ENCODE measurements around the gene HAP1.
A peak's percentile ranks its signal among the peaks of the same experiment; 100 is the strongest.
"Not testable (repeated sequence)": the region's sequence is repeated elsewhere in the genome, so short reads cannot be mapped to it uniquely, and the experiment has no call there.

The HAP1 gene

DNA sequence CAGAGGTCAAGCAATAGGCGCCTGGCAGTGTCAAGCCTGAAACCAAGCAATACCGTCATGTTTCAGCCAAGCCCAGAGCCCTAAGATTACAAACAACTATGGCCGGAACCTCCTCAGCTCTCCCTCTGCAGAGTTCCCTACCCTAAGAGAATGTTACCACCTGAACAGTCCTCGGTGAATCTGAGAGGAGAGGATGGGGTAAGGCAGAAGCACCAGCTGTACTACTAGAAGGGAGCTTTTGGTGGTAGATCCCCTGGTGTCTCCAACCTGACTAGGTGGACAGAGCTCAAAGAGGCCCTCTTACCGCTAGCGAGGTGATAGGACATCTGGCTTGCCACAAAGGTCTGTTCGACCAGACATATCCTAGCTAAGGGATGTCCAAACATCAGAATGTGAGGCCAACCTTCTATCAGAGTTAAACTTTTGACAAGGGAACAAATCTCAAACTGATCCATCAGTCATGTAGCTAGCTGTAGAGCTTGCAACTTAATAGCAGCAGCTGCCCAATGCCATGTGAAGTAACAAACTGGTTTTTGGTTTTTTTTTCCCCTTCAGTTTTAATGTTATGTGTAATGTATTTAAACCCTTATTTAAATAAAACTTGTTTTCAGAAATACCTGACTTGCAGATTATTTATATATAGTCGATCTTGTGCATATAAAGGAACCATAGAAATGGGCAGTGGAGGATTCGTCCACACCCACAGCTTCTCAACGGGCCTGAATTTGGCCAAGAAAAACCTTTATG, 43.2 kb downstream of the HAP1 start:
- no peak for DNase-seq (ENCODE audit: low read depth in 2 of 3, low spot score in 1 of 3)

DNA sequence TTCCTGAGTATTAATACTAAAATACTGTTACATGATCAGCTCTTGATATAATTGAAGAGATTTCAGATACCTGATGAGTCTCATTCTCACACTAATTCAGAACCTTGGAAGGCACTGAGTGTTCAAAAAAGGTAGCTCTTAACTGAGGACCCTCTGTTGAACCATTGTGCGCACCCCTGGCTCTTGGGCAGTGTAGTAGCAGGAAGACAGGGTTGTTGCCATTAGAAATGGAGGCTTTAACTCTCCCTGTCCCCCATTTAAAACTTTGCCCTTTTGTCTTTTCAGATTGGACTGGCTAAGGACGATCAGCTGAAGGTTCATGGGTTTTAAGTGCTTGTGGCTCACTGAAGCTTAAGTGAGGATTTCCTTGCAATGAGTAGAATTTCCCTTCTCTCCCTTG, 43.9 kb downstream of the HAP1 start:
- no peak for DNase-seq (ENCODE audit: low read depth in 2 of 3, low spot score in 1 of 3)

DNA sequence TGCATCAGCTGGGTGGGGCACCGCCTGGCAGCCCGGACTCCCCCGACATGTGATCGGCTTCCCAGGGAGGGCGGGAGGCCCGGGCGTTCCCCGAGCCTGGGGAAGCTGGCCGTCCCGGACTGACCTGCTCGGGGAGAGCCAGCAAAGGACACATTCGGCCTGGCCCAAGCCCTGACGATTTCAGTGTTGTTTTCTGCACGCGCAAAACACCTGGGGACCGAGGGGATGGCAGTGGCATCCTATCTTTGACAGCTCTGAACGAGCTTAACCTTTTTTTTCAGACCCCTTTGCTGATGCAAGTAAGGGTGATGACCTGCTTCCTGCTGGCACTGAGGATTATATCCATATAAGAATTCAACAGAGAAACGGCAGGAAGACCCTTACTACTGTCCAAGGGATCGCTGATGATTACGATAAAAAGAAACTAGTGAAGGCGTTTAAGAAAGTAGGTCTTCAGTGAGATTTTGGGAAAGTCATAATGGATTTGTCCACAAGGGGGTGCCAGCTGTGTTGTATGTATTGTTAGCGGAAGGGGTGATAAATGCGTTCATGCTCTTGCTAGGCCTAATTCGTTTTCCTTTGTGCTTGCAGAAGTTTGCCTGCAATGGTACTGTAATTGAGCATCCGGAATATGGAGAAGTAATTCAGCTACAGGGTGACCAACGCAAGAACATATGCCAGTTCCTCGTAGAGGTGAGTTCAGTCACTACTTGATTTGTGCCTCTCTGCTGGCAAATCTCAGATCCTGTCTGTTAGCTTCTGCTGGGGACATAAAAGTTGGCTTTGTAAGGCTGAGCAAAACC, 44.7 kb downstream of the HAP1 start:
- peak in 2 of 3 donors; percentile 34 to 83 for DNase-seq (ENCODE audit: low read depth in 2 of 3, low spot score in 1 of 3)

DNA sequence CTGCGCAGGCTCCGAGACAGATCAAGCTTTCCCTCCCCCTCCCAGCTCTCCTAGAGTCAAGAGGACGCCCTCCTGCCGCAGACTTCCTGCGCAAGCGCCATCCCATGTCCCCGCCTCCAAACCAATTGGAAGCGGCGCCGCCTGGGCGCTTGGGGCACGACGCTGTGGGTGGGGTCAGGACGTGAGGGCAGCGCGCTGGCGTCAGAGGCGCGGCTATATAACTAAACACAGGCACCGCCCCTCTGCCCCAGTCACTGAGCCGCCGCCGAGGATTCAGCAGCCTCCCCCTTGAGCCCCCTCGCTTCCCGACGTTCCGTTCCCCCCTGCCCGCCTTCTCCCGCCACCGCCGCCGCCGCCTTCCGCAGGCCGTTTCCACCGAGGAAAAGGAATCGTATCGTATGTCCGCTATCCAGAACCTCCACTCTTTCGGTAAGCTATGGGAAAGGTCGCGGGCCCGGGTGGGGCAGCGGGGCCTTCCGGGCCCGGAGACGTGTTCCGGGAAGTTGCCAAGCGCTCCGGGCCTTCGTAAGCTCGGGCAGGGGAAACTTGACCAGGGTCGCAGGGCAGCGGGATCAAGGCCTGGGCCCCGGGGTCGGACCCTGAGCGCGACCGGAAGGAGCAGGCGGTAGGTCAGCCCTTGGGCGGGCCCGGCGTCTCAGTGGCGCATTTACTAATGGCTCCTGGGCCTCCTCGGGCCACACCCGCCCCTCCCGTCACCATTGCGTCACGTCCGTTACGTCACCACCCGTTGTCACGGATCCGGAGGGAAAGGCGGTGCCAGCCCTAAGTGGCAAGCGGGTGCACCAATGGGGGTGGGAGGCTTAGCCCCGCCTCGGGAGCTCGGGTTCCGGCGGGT, 45.6 kb downstream of the HAP1 start, which contains the start of gene EIF1:
Gene EIF1 (plus strand): TSS at position 245 of the 856 bp plus-strand sequence. CDS start 154 bp downstream, at position 399.
- DNase-seq (ENCODE audit: low read depth in 2 of 3, low spot score in 1 of 3): peak; percentile 100

DNA sequence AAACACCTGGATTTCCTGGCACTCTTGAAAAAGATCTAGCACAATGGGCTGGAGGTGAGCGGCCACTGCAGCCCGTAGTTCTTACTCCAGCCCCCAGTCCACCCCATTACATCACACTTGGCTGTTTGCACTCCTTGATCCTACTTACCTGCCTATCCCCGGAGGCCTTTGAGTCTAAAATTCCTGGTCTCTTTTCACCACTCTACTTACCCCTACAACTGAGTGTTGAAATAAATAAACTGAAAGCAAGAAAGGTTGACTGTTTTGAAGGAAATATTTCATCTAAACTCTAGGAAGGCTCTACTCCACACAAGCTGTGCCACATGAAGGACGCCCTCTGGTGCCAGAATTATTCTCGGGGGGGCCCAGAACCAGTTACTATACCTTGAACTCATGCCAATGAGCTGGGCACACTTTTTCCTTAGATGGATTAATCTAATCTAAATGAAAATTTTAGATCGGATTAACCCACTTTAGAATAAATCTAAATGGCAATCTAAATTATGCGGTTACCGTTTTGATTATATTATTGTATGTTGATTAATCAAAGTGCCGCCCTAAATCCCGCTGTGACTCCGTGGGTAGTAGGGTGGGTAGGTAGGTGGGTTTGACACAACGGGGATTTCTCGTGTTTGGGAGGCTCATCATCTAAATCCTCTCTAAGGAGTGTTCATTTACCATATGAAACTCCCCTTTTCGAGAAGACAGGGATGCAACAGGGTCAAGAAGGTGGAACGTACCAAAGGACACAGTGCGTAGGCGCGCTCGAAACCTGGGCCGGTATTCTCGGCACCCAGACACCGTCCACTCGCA, 46.4 kb downstream of the HAP1 start:
- DNase-seq (ENCODE audit: low read depth in 2 of 3, low spot score in 1 of 3): peak in 1 of 3 donors; percentile 53

DNA sequence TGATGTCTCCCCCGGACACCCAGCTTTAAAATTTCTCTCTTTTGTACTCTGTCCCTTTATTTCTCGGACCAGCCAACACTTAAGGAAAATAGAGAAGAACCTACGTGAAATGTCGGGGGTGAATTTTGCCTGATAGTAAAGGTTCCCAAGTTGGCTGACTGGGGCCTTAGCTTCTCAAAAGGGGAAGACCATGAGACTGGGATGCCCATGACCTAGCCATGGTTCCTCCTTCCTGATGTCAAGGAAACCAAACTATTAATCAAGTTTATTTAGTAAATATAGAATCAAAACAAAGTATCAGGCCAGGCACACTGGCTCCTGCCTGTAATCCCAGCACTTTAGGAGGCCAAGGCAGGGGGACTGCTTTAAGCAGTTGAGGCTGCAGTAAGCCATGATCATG, 48.2 kb downstream of the HAP1 start:
- DNase-seq (ENCODE audit: low read depth in 2 of 3, low spot score in 1 of 3): no peak

DNA sequence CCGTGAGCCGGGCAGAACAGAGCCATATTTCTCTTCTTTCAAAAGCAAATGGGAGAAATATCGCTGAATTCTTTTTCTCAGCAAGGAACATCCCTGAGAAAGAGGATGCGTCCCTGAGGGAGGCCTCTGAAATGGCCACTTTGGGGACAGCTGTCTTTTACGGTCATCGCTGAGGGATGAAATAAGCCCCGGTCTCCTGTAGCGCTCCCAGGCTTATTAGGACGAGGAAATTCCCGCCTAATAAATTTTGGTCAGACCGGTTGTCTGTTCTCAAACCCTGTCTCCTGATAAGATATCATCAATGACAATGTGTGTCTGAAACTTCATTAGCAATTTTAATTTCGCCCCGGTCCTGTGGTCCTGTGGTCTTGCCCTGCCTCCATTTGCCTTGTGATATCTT, 48.7 kb downstream of the HAP1 start:
- DNase-seq (ENCODE audit: low read depth in 2 of 3, low spot score in 1 of 3): not testable (repeated sequence)

DNA sequence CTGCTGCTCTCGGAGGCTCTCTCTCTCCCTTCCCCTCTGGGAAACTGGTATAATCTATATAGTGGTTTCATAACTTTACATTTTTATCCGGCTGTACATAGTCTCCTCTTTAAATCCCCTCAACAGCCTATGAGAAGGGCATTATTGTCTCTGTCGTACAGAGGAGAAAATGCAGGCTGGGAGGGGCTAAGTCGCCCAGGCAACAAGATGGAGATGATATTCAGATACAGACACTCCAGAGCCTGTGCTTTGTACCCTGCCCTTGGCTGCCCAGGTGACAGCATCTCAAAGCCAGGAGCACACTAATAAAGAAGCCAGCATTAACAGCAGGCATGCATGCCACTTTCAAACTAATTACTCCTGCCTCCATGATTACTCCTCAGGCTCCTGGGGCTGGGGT, 50.4 kb downstream of the HAP1 start:
- no peak for DNase-seq (ENCODE audit: low read depth in 2 of 3, low spot score in 1 of 3)

DNA sequence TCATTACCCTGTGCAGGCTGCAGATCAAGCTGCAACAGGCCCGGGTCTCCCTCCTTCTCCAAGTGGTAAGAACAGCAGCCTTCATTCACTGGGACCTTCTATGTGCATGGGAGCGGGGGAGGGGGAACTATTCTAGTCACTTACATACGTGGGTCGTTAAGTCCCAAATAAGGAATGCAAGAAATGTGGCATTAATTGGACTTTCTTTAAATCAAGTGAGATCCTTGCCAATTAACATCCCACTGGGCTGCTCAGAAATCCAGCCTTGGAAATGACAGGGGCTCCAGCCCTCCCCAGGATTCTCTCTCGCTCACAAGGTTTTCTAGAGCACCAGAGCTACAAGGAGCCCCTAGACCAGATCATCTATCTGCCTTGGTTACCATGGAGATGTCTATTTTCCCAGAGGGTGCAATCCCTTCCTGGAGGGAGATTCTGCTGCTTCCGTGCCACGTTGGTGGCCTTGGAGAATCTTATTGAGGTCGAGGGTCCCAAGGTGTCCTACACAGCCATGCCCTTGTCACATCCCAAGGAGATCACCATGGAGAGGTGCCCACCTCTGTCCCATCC, 50.9 kb downstream of the HAP1 start:
- DNase-seq (ENCODE audit: low read depth in 2 of 3, low spot score in 1 of 3): no peak

DNA sequence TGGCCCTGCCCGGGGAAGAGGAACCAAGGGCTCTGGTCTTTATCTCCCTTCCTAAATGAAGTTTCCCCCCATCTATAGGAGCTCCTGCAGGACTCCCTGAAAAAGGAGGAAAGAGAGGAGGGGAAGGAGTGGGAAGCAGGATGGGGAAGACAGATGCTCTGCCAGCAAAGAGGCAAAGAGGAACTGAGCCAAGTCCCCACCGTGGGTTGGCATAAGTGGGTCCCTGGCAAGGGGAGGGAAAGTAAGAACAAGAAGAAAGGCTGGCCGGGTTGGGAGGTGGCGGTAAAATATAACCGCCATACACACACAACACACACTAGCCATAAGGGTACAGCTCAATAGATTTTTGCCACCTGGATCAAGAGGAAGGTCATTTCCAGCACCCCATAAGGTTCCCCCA, 51.8 kb downstream of the HAP1 start:
- no peak for DNase-seq (ENCODE audit: low read depth in 2 of 3, low spot score in 1 of 3)

DNA sequence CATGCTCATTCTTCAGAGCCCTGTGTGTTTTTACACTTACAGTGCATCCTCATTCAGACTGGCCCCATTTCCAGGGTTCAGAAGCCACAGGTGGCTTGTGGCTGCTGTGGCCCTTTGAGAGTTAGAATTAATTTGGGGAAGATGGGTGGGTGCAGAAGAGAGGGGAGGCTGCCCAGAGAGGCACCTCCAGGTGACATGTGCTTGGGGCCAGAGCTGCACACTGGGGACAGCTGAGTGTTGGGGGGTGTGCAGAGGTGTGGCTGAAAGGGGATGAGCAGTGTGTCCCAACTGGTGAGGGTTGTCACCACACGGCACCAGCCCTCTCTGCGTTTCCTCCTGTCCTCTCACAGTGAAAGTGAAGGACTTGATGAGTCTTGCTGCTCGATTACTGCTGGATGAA, 52.7 kb downstream of the HAP1 start:
- no peak for DNase-seq (ENCODE audit: low read depth in 2 of 3, low spot score in 1 of 3)

DNA sequence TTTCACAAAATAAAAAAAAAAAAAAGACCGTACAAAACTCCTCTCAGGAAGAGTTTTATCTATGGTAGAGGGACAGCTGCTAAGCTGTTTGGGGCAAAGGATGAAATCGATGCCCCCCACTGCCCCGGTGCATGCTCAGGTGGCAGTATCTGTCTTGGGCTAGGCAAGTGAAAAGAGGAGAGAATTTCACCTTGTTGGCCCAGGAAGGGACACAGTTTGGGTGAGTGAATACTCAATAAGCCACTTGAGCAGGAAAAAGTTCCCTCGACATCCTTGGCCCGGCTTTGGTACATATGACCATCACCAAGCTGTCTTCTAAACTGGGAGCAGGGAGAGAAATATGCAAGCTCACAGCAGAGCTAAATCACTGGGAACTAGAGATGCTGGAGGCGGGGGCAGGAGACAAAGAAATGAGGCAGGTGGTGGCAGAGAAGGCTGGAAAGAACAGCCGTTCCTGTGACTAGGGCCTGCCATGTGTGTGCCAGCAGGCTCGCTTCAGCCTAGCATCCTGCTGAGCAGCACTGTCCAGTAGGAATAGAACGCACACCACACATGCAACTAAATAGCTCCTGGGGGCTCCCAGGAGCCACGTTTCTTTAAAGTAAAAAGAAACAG, 53.9 kb downstream of the HAP1 start:
- no peak for DNase-seq (ENCODE audit: low read depth in 2 of 3, low spot score in 1 of 3)

DNA sequence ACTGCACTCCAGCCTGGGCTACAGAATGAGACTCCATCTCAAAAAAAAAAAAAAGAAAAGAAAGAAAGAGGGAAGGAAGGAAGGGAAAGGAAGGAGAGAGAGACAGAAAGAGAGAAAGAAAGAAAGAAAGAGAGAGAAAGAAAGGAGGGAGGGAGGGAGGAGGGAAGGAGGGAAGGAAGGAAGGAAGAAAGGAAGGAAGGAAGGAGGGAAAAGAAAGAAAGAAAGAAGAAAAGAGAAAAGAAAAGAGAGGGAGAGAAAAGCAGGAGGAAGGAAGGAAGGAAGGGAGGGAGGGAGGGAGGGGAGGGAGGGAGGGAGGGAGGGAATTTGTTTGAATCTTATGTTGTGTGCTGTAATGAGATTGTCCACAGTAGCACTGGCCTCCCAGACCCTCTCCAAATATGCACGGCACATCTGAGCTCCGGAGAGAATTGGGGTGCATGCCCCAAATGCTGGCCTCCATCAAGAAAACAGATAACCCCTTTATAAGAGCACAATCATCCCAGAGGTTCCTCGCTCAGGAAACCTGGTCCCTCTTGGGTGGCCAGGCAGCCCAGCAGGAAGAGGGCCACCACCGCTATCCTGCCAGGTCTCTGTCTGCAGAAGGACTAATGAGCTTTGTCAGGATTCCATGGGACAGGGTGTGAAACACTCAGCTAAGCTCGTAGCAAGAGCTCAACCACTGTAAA, 54.6 kb downstream of the HAP1 start:
- DNase-seq (ENCODE audit: low read depth in 2 of 3, low spot score in 1 of 3): no peak

DNA sequence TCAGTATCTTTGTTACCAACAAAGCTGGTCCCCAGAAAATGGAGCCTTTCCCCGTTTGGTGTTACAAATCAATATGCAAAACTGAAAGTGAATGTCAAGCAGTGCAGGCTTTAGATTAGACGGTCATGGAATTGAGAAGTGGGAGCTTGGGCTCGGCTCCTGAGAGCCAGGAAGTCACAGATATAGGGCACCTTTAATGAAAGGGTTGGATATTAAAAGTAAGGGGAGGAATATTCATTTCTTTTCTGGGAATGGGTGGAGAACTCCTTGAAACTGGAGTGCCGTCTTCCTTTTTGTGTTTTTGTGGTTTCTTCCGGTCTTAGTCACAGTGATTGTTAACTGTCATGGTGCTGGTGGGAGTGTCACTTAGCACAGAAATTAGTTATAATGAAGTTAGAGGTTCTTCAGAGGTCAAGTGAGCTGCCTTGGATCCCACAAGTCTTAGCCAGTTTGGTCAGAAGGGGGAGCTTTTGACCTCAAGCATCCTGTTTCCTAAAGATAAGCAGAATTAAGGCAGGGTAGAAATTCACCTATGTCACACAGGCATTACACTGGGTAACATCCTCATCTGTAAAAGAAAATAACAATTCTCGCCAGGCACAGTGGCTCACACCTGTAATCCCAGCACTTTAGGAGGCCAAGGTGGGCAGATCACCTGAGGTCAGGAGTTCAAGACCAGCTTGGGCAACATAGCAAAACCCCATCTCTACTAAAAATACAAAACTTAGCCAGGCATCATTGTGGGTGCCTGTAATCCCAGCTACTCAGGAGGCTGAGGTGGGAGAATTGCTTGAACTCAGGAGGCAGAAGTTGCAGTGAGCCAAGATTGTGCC, 55.3 kb downstream of the HAP1 start:
- peak; percentile 48 to 65 (median 48) for DNase-seq (ENCODE audit: low read depth in 2 of 3, low spot score in 1 of 3)

DNA sequence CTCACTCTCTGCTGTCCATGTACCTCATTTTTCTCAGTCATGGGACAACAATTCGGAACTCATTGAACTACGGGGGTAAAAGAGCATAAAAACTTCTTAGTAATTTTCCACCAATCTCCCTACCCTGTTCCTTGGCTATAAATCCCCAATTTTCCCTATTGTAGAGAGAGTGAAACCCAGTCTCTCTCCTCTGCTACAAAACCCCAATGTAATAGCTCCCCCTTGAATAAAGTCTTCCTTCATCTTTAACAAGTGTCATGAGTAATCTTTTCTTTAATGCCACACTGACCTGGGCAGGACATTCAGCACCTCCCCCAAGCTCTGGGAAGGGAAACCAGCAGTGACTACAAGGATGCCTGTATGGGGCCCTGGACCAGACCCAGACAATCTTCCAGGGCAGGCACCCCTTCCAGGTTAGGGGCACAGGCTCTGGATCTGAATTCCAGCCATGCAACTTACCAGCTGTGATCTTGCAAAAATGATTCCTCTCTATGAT, 56.0 kb downstream of the HAP1 start:
- DNase-seq (ENCODE audit: low read depth in 2 of 3, low spot score in 1 of 3): no peak

DNA sequence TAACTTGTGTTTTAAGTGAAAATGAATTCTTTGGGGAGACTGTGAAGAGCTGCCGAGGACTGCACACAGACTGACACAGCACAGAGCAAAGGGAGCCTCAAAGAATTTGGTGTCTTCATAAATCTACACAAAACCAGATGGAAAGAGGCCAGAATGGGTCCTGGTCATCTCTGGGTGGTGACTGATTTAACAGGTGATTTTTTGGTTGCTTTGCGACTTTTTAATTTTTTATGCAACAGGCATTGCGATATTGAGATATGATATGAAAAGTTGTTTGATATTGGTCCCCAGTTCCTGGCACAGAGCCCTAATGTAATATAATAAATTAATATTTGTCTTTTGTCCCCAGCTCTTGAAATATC, 58.4 kb downstream of the HAP1 start:
- no peak for DNase-seq (ENCODE audit: low read depth in 2 of 3, low spot score in 1 of 3)

DNA sequence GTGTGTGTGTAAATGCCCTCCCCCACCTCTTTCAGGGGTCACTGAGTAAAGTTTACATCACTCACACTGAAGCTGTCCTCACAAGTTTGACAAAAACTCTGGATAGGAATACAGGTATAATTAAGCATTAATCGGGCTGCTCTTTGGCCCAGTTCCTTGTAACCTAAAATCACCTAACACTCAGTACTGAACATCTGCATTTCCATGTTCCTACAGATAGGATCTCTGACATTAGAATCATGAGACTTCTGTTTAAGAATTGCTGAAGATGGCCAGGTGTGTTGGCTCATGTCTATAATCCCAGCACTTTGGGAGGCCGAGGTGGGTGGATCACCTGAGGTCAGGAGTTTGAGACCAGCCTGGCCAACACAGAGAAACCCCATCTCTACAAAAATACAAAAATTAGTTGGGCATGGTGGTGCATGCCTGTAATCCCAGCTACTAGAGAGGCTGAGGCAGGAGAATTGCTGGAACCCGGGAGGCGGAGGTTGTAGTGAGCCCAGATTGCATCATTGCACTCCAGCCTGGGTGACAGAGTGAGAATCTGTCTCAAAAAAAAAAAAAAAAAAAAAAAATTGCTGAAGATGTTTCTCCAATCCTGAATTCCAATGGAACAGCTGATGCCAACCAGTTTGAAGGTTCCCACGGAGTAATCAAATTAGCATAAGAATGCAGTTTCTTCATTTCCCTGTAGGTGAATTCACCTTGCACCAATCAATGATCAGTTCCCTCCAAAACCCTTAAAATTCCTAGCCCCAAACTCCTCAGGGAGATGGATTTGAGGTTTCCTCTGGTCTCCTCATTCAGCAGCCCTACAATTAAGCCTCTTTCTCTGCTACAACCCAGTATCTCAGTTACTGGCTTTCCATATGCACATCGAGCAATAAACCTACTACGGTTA, 59.0 kb downstream of the HAP1 start:
- DNase-seq (ENCODE audit: low read depth in 2 of 3, low spot score in 1 of 3): not testable (repeated sequence)

Measured in stimulated activated CD4-positive, alpha-beta T cell treated with anti-CD3 and anti-CD28 coated beads, Interleukin-12 subunit alpha, Interleukin-12 subunit beta, amount 100 ng/mL, for 48 hours (primary cell).